NCI-H2227 treated with DMSO at 0.1 percent for 48 hours (cell line): Measurements from ENCODE around the gene ARHGAP1.

ENCODE experiments used
- DNase-seq: peaks from one replicate; lab custom pipeline; 2025; lab: John Stamatoyannopoulos, UW

Gene ARHGAP1

GRCh38 chr11:46700241-46701077 lies at the start of gene ARHGAP1, which contains the start of gene ZNF408:
Gene ARHGAP1 (minus strand): TSS chr11:46700619. CDS start chr11:46696107, 4,512 bp downstream.
Gene ZNF408 (plus strand): TSS chr11:46701031. CDS start chr11:46701048, 17 bp downstream.
- peak; percentile 98 for DNase-seq

GRCh38 chr11:46747150-46747549 lies 46.7 kb upstream of the ARHGAP1 start:
- DNase-seq = no peak

- DNase-seq = no peak
Measured at GRCh38 chr11:46745995-46746394, 45.6 kb upstream of the ARHGAP1 start.

GRCh38 chr11:46745328-46745727 lies 44.9 kb upstream of the ARHGAP1 start:
- DNase-seq = no peak

GRCh38 chr11:46743693-46744339 lies 43.4 kb upstream of the ARHGAP1 start:
- no peak for DNase-seq

GRCh38 chr11:46743043-46743442 lies 42.6 kb upstream of the ARHGAP1 start:
- DNase-seq = no peak

GRCh38 chr11:46741600-46742484 lies 41.4 kb upstream of the ARHGAP1 start:
- DNase-seq = no peak

- no peak for DNase-seq
Measured at GRCh38 chr11:46738887-46739286, 38.5 kb upstream of the ARHGAP1 start.

- no peak for DNase-seq
Measured at GRCh38 chr11:46737699-46738098, 37.3 kb upstream of the ARHGAP1 start.

- no peak for DNase-seq
Measured at GRCh38 chr11:46736615-46737014, 36.2 kb upstream of the ARHGAP1 start.

- no peak for DNase-seq
Measured at GRCh38 chr11:46736146-46736545, 35.7 kb upstream of the ARHGAP1 start.

- DNase-seq = no peak
Measured at GRCh38 chr11:46733234-46733633, 32.8 kb upstream of the ARHGAP1 start.

GRCh38 chr11:46731545-46731944 lies 31.1 kb upstream of the ARHGAP1 start:
- DNase-seq = no peak

GRCh38 chr11:46729110-46730027 lies 28.9 kb upstream of the ARHGAP1 start:
- no peak for DNase-seq

GRCh38 chr11:46728659-46729040 lies 28.2 kb upstream of the ARHGAP1 start:
- no peak for DNase-seq

- no peak for DNase-seq
Measured at GRCh38 chr11:46727952-46728658, 27.7 kb upstream of the ARHGAP1 start.

- DNase-seq = no peak
Measured at GRCh38 chr11:46726206-46726862, 25.9 kb upstream of the ARHGAP1 start.

- no peak for DNase-seq
Measured at GRCh38 chr11:46725338-46726205, 25.2 kb upstream of the ARHGAP1 start.

- DNase-seq = no peak
Measured at GRCh38 chr11:46724088-46724487, 23.7 kb upstream of the ARHGAP1 start.
